Stimulated activated effector memory CD8-positive, alpha-beta T cell treated with anti-CD3 and anti-CD28 coated beads, Interleukin-12 subunit alpha, Interleukin-12 subunit beta, amount 100 ng/mL, for 72 hours (primary cell): ENCODE measurements around the gene FLYWCH1.
"Not testable (repeated sequence)": the region's sequence is repeated elsewhere in the genome, so short reads cannot be mapped to it uniquely, and the experiment has no call there.

Experiments
- ATAC-seq: fragments of 150-1000 bp; cut with Tn5 transposase; 2 replicates; pipeline ENCODE4 v1.10.0; 2021
- DNase-seq, 2 donors: peaks; one replicate each; pipeline ENCODE4 v3.0.0; 2021 to 2022; ENCODE audit warnings: low spot score in 2 of 2
- H3K27ac Mint-ChIP-seq: one replicate; pipeline ENCODE4 v1.8.0; 2022; ENCODE audit warnings: mild to moderate bottlenecking, mixed read lengths
- H3K36me3 Mint-ChIP-seq: one replicate; pipeline ENCODE4 v1.8.0; 2022; ENCODE audit warnings: mild to moderate bottlenecking, mixed read lengths
- H3K4me1 Mint-ChIP-seq: one replicate; pipeline ENCODE4 v1.8.0; 2022; ENCODE audit warnings: mixed read lengths
- H3K4me3 Mint-ChIP-seq: one replicate; pipeline ENCODE4 v1.8.0; 2022; ENCODE audit warnings: mild to moderate bottlenecking, mixed read lengths
- H3K9me3 Mint-ChIP-seq: one replicate; pipeline ENCODE4 v1.8.0; 2022; ENCODE audit warnings: mixed read lengths

FLYWCH1 gene

DNA sequence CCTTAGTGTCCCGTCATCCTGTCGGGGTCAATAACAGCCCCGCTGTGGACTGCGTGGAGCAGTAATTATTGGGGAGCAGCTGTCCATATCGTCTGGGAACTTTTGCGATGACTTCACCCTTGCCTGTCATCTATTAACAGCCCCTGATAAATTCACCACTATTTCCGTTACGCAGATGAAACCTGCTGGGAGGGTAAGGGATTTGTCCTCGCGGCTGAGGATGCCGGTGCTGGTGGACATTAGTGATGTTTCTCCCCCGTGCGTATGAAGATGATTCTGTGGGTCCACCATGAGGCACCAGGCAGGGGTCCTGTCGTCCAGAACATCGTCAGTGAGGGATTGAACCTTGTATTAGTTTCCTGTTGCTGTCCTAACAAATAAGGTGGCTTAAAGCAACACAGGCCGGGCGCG, 27.7 kb upstream of the FLYWCH1 start:
- Mint-ChIP-seq H3K9me3 (no peaks in the 10 kb centered on the region), H3K4me3 (peak overlapping the region; percentile 85), H3K27ac (peak overlapping the region; percentile 92), H3K36me3 (peaks cover 11% of the 10 kb centered on the region), H3K4me1 (peaks cover 8% of the 10 kb centered on the region)
- DNase-seq (no peak), ATAC-seq (no peak)

GRCh38 chr16:2894231-2894630, 17.5 kb upstream of the FLYWCH1 start:
- Mint-ChIP-seq H3K27ac (no peak overlapping the region), H3K4me3 (no peak overlapping the region), H3K9me3 (no peaks in the 10 kb centered on the region), H3K4me1 (no peaks in the 10 kb centered on the region), H3K36me3 (no peaks in the 10 kb centered on the region)
- no peak for DNase-seq
- ATAC-seq = no peak

GRCh38 chr16:2895813-2896212, 15.9 kb upstream of the FLYWCH1 start:
- DNase-seq (no peak), ATAC-seq (no peak)
- Mint-ChIP-seq H3K36me3 (peaks cover 2% of the 10 kb centered on the region), H3K4me1 (no peaks in the 10 kb centered on the region), H3K4me3 (no peak overlapping the region), H3K27ac (no peak overlapping the region), H3K9me3 (no peaks in the 10 kb centered on the region)

DNA sequence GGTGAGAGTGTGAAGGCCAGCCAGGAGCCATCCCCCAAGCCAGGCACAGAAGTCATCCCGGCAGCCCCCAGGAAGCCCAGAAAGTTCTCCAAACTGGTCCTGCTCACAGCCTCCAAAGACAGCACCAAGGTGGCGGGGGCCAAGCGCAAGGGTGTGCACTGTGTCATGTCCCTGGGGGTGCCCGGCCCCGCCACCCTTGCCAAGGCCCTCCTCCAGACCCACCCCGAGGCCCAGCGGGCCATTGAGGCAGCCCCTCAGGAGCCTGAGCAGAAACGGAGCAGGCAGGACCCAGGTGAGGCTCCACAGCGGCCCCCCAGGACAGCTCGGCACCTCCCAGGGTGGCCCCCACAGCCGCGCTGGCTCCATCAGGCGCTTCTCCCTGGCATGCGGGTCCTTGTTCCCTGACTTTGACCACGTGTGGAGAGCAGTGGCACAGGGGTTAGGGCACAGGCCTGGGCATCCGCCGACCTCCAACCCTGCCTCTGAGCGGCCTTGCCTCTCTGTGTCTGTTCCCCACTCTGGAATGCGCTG, 15.2 kb upstream of the FLYWCH1 start:
- Mint-ChIP-seq H3K9me3 (no peaks in the 10 kb centered on the region), H3K36me3 (peaks cover 6% of the 10 kb centered on the region), H3K4me1 (no peaks in the 10 kb centered on the region), H3K27ac (no peak overlapping the region), H3K4me3 (no peak overlapping the region)
- no peak for DNase-seq
- peak; percentile 9 for ATAC-seq

GRCh38 chr16:2897110-2897509, 14.6 kb upstream of the FLYWCH1 start:
- Mint-ChIP-seq H3K4me3 (no peak overlapping the region), H3K9me3 (no peaks in the 10 kb centered on the region), H3K36me3 (peaks cover 6% of the 10 kb centered on the region), H3K4me1 (no peaks in the 10 kb centered on the region), H3K27ac (no peak overlapping the region)
- DNase-seq = no peak
- ATAC-seq = peak; percentile 62

DNA sequence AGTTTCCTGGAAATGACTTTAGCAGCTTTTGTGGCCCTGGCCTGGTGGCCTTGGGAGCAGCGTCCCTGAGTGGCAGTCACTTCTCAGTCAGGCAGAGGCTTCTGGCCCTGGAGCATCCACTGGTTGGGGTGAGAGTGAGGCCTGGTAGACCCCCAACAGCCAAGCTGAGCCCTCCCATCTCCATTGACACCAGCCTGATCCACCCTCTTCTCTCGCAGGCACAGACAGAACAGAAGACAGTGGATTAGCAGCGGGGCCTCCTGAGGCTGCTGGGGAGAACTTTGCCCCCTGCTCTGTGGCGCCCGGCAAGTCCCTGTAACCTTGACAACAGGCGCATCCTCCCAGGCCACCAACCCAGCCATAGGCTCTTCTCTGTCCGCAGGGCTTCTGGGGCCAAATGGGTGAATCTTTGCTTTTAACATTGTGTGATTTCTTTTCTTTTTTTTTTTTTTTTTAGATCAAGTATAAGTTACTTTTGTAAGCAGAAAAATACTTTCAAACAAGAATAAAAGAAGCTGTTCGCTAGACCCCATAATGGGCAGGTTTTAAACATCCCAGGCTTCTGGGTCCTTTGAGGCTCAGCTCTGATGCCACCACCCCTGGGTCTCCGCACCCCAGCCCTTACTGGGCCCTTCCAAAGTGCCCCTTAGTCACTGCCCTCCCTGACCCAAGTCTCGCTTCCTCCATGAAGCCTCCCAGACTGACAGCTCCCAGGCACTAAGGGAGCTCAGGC, 12.7 kb upstream of the FLYWCH1 start:
- DNase-seq = no peak
- no peak for ATAC-seq
- no peak overlapping the region for H3K4me3 Mint-ChIP-seq
- H3K9me3 Mint-ChIP-seq = no peaks in the 10 kb centered on the region
- H3K27ac Mint-ChIP-seq = peak overlapping the region; percentile 34
- H3K4me1 Mint-ChIP-seq = peaks cover 5% of the 10 kb centered on the region
- peaks cover 6% of the 10 kb centered on the region for H3K36me3 Mint-ChIP-seq

- H3K4me3 Mint-ChIP-seq = no peak overlapping the region
- DNase-seq = no peak
- H3K9me3 Mint-ChIP-seq = no peaks in the 10 kb centered on the region
- ATAC-seq = no peak
- H3K4me1 Mint-ChIP-seq = peaks cover 11% of the 10 kb centered on the region
- no peak overlapping the region for H3K27ac Mint-ChIP-seq
- peaks cover 10% of the 10 kb centered on the region for H3K36me3 Mint-ChIP-seq
Measured at GRCh38 chr16:2899564-2900072, 12.1 kb upstream of the FLYWCH1 start.

- Mint-ChIP-seq H3K36me3 (peaks cover 13% of the 10 kb centered on the region), H3K27ac (no peak overlapping the region), H3K4me3 (no peak overlapping the region), H3K9me3 (no peaks in the 10 kb centered on the region), H3K4me1 (peaks cover 15% of the 10 kb centered on the region)
- no peak for ATAC-seq
- DNase-seq = no peak
Measured at GRCh38 chr16:2900526-2901075, 11.1 kb upstream of the FLYWCH1 start.

GRCh38 chr16:2902337-2903130, 9.2 kb upstream of the FLYWCH1 start:
- H3K27ac Mint-ChIP-seq = no peak overlapping the region
- ATAC-seq = no peak

GRCh38 chr16:2904100-2904921, 7.4 kb upstream of the FLYWCH1 start:
- peak overlapping the region; percentile 86 for H3K27ac Mint-ChIP-seq
- H3K9me3 Mint-ChIP-seq = no peaks in the 10 kb centered on the region
- H3K4me3 Mint-ChIP-seq = peak overlapping the region; percentile 94
- H3K4me1 Mint-ChIP-seq = peaks cover 27% of the 10 kb centered on the region
- DNase-seq = peak; percentile 81 to 87
- peaks cover 13% of the 10 kb centered on the region for H3K36me3 Mint-ChIP-seq
- ATAC-seq = peak; percentile 71

More at GRCh38 chr16:2902337-2903130, 9.2 kb upstream of the FLYWCH1 start:
- DNase-seq = no peak
- Mint-ChIP-seq H3K4me1 (peaks cover 27% of the 10 kb centered on the region), H3K4me3 (no peak overlapping the region), H3K9me3 (no peaks in the 10 kb centered on the region), H3K36me3 (peaks cover 13% of the 10 kb centered on the region)

DNA sequence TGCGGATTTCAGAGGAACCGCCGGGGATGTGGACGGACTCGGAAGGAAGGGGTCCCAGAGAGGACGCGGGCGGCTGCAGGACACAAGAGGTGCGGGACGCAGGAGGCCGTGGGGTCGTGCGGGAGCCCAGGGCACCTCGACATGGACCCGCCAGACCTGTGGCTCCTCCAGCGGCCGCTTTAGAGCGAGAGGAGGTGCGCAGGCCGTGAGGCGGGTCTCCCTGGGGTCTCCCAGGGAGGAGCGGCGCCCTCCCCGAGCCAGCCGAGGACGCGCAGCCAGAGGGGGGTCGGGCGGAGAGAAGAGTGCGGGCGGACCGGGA, 6.8 kb upstream of the FLYWCH1 start:
- Mint-ChIP-seq H3K9me3 (no peaks in the 10 kb centered on the region), H3K36me3 (peaks cover 13% of the 10 kb centered on the region), H3K4me1 (peaks cover 27% of the 10 kb centered on the region), H3K4me3 (peak overlapping the region; percentile 94), H3K27ac (peak overlapping the region; percentile 86)
- DNase-seq (no peak), ATAC-seq (no peak)

- Mint-ChIP-seq H3K36me3 (peaks cover 13% of the 10 kb centered on the region), H3K4me1 (peaks cover 27% of the 10 kb centered on the region), H3K9me3 (no peaks in the 10 kb centered on the region), H3K27ac (peak overlapping the region; percentile 86), H3K4me3 (peak overlapping the region; percentile 94)
- peak; percentile 85 for ATAC-seq
- DNase-seq = peak; percentile 89 to 99
Measured at GRCh38 chr16:2905241-2905987, 6.3 kb upstream of the FLYWCH1 start.

DNA sequence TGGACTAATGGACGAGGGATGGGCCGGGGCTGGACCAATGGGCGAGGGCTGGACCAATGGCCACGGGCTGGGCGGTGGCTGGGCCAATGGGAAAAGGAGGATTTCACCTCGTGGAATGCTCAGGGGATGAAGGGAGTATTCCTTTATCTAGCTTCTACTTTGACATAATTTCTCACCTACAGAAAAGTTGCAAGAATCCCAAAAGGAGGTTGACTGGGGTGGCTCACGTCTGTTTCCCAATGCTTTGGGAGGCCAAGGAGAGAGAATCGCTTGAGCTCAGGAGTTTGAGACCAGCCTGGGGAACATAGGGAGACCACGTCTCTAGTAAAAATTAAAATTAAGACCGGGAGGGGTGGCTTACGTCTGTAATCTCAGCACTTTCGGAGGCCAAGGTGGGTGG, 5.7 kb upstream of the FLYWCH1 start:
- Mint-ChIP-seq H3K36me3 (peaks cover 9% of the 10 kb centered on the region), H3K27ac (no peak overlapping the region), H3K4me1 (peaks cover 27% of the 10 kb centered on the region), H3K9me3 (no peaks in the 10 kb centered on the region), H3K4me3 (peak overlapping the region; percentile 94)
- DNase-seq = no peak
- no peak for ATAC-seq

GRCh38 chr16:2907084-2907753, 4.5 kb upstream of the FLYWCH1 start:
- peak in 1 of 2 donors; percentile 73 for DNase-seq
- not testable (repeated sequence) for H3K36me3 Mint-ChIP-seq, H3K9me3 Mint-ChIP-seq, H3K27ac Mint-ChIP-seq, ATAC-seq
- peaks cover 34% of the 10 kb centered on the region for H3K4me1 Mint-ChIP-seq
- peak overlapping the region; percentile 94 for H3K4me3 Mint-ChIP-seq
